IMR-90 (cell line): Measurements from ENCODE around the gene SLC35F3. TPM values are rescaled to one million over a fixed set of nuclear protein-coding genes. Genes with fewer than 3 reads are reported as not detected.

ENCODE experiments used
- ATAC-seq: fragments of 200-7000 bp; cut with Tn5 transposase; 2 replicates; pipeline ENCODE4 v1.9.1; 2020; ENCODE audit warnings: low read depth, mild to moderate bottlenecking, moderate library complexity
- BruUV-seq: library from RNA; stranded (reverse); fragments of 400-500 nt; replicated peaks from 2 replicates; lab custom pipeline; 2021; lab: Mats Ljungman, UMichigan
- CTCF ChIA-PET: fragments of 300-600 bp; formaldehyde crosslinking; extraction: SDS; loops from one replicate; lab custom pipeline; 2021; ENCODE audit warnings: antibody characterized with exemption; lab: Yijun Ruan, JAX
- POLR2A ChIA-PET: fragments of 300-600 bp; sonication (Branson Sonifier 250); formaldehyde crosslinking; loops from one replicate; lab custom pipeline; 2022; ENCODE audit warnings: antibody characterized with exemption; ENCODE audit not compliant: unreplicated experiment; lab: Charles Lee
- DNase-seq: peaks from one replicate; pipeline ENCODE4 v3.0.0; 2013
- H2AFZ ChIP-seq: replicated peaks from 2 replicates; pipeline ENCODE3; 2013; ENCODE audit warnings: low read length, mild to moderate bottlenecking; ENCODE audit not compliant: poor library complexity
- H2AK5ac ChIP-seq: 2 replicates; pipeline ENCODE4 v1.6.1; 2013; ENCODE audit warnings: low read depth, low read length, inconsistent platforms
- H2AK9ac ChIP-seq: replicated peaks from 2 replicates; pipeline ENCODE3; 2013; ENCODE audit warnings: mild to moderate bottlenecking, low read depth, low read length, moderate library complexity; ENCODE audit not compliant: poor library complexity
- H2BK120ac ChIP-seq: 2 replicates; pipeline ENCODE4 v1.6.1; 2013; ENCODE audit warnings: low read depth, low read length, inconsistent platforms
- H2BK15ac ChIP-seq: 3 replicates; pipeline ENCODE4 v1.6.1; 2013; ENCODE audit warnings: low read depth, low read length, inconsistent platforms
- H2BK20ac ChIP-seq: 2 replicates; pipeline ENCODE4 v1.6.1; 2013; ENCODE audit warnings: low read depth, mild to moderate bottlenecking, inconsistent platforms, low read length, moderate library complexity
- H2BK5ac ChIP-seq: 2 replicates; pipeline ENCODE4 v1.6.1; 2013; ENCODE audit warnings: mild to moderate bottlenecking, low read depth, low read length, inconsistent platforms; ENCODE audit not compliant: poor library complexity, severe bottlenecking
- H3K14ac ChIP-seq: replicated peaks from 2 replicates; pipeline ENCODE4 v1.6.1; 2013; ENCODE audit warnings: low read depth, low read length, inconsistent platforms
- H3K18ac ChIP-seq: 2 replicates; pipeline ENCODE4 v1.6.1; 2013; ENCODE audit warnings: low read depth, low read length, control low read depth
- H3K23ac ChIP-seq: 2 replicates; pipeline ENCODE4 v1.6.1; 2013; ENCODE audit warnings: low read depth, low read length, inconsistent platforms
- H3K27ac ChIP-seq: 2 replicates; pipeline ENCODE4 v1.5.1; 2013; ENCODE audit warnings: mild to moderate bottlenecking, control low read depth, low read length; ENCODE audit not compliant: insufficient read depth
- H3K27me3 ChIP-seq: 2 replicates; pipeline ENCODE4 v1.6.1; 2013; ENCODE audit warnings: low read length; ENCODE audit not compliant: control insufficient read depth, insufficient read depth
- H3K36me3 ChIP-seq: 2 replicates; pipeline ENCODE4 v1.6.1; 2013; ENCODE audit warnings: low read length, mixed read lengths; ENCODE audit not compliant: control insufficient read depth, insufficient read depth
- H3K4ac ChIP-seq: 2 replicates; pipeline ENCODE4 v1.6.1; 2013; ENCODE audit warnings: low read depth, low read length, inconsistent platforms
- H3K4me1 ChIP-seq: 2 replicates; pipeline ENCODE4 v1.6.1; 2013; ENCODE audit warnings: low read length, mixed read lengths; ENCODE audit not compliant: control insufficient read depth, insufficient read depth
- H3K4me2 ChIP-seq: 2 replicates; pipeline ENCODE4 v1.6.1; 2013; ENCODE audit warnings: low read depth, mild to moderate bottlenecking, control low read depth, low read length, moderate library complexity
- H3K4me3 ChIP-seq: 2 replicates; pipeline ENCODE4 v1.5.1; 2013; ENCODE audit warnings: low read depth, mild to moderate bottlenecking, control low read depth, low read length, moderate library complexity; ENCODE audit not compliant: insufficient read depth
- H3K56ac ChIP-seq: 2 replicates; pipeline ENCODE4 v1.6.1; 2013; ENCODE audit warnings: low read length, inconsistent platforms; ENCODE audit not compliant: insufficient read depth; ENCODE audit errors: extremely low read depth
- H3K79me1 ChIP-seq, 2 experiments: 2 replicates each; pipeline ENCODE4 v1.6.1; 2013; ENCODE audit warnings: low read length in 2 of 2, inconsistent platforms in 1 of 2, low read depth in 1 of 2
- H3K9ac ChIP-seq: 2 replicates; pipeline ENCODE4 v1.6.1; 2013; ENCODE audit warnings: low read depth, low read length, control low read depth
- H3K9me1 ChIP-seq: 2 replicates; pipeline ENCODE4 v1.6.1; 2013; ENCODE audit warnings: low read length, inconsistent platforms; ENCODE audit not compliant: insufficient read depth
- H3K9me3 ChIP-seq: 2 replicates; pipeline ENCODE4 v1.6.1; 2013; ENCODE audit warnings: low read length; ENCODE audit not compliant: control insufficient read depth, insufficient read depth
- H4K20me1 ChIP-seq: 2 replicates; pipeline ENCODE4 v1.6.1; 2013; ENCODE audit warnings: low read length, inconsistent platforms; ENCODE audit not compliant: insufficient read depth
- H4K5ac ChIP-seq: 2 replicates; pipeline ENCODE4 v1.6.1; 2013; ENCODE audit warnings: mild to moderate bottlenecking, low read depth, low read length, control low read depth
- H4K8ac ChIP-seq, 2 experiments: 2 replicates each; pipeline ENCODE4 v1.6.1; 2013; ENCODE audit warnings: low read depth in 2 of 2, low read length in 2 of 2, control low read depth in 1 of 2, inconsistent platforms in 1 of 2
- H4K91ac ChIP-seq: 2 replicates; pipeline ENCODE4 v1.6.1; 2013; ENCODE audit warnings: low read depth, low read length, inconsistent platforms; ENCODE audit not compliant: insufficient read depth
- BHLHE40 ChIP-seq: fragments of 150-350 bp; IDR thresholded peaks from 2 replicates; pipeline ENCODE4 v1.6.1; 2016; ENCODE audit warnings: mild to moderate bottlenecking, low read depth, low read length
- CEBPB ChIP-seq: IDR thresholded peaks from 2 replicates; pipeline ENCODE4 v1.6.1; 2012; ENCODE audit warnings: low read depth, low read length, improper control_type of control experiment
- CHD1 ChIP-seq: IDR thresholded peaks from 2 replicates; pipeline ENCODE4 v1.6.1; 2012; ENCODE audit warnings: low read depth, low read length, improper control_type of control experiment
- MAFK ChIP-seq: IDR thresholded peaks from 2 replicates; pipeline ENCODE4 v1.6.1; 2012; ENCODE audit warnings: low read depth, low read length, improper control_type of control experiment
- MAZ ChIP-seq: IDR thresholded peaks from 2 replicates; pipeline ENCODE4 v1.6.1; 2012; ENCODE audit warnings: low read depth, mild to moderate bottlenecking, low read length, improper control_type of control experiment, moderate library complexity, borderline replicate concordance
- MXI1 ChIP-seq: IDR thresholded peaks from 2 replicates; pipeline ENCODE4 v1.6.1; 2012; ENCODE audit warnings: low read depth, mild to moderate bottlenecking, low read length, moderate library complexity, borderline replicate concordance
- RFX5 ChIP-seq: IDR thresholded peaks from 2 replicates; pipeline ENCODE4 v1.8.0; 2012; ENCODE audit warnings: low read depth, mild to moderate bottlenecking, low read length, moderate library complexity
- WGBS, 2 experiments: methylation state at CpG; one replicate each; pipeline versions ENCODE4 v1.1.5 to v1.1.7; 2013; ENCODE audit warnings: missing lambda C conversion rate in 2 of 2; ENCODE audit not compliant: insufficient read length in 1 of 2; ENCODE audit errors: extremely low coverage in 2 of 2; 5-methylcytosine and 5-hydroxymethylcytosine counted together
- dilution Hi-C: fragments of 300-500 bp; cut with HindIII; formaldehyde crosslinking; loops from one replicate; pipeline ENCODE4 v1.14.3; 2018; ENCODE audit warnings: low sequenced_read_pairs; ENCODE audit not compliant: unreplicated experiment
- in situ Hi-C: fragments of 300-500 bp; cut with MboI; formaldehyde crosslinking; loops from 3 replicates; pipeline ENCODE4 v1.14.3; 2019; ENCODE audit warnings: low sequenced_read_pairs, inconsistent platforms, mixed read lengths
- intact Hi-C: fragments of 100-400 bp; cut with micrococcal nuclease; formaldehyde crosslinking; loops from 2 replicates; pipeline ENCODE4 v1.10.0; 2022
- polyA plus RNA-seq, 3 experiments: library from polyadenylated mRNA; depleted of rRNA; stranded (reverse); fragments of >200 nt; gene quantifications; 2 replicates each; pipeline ENCODE4 v1.2.3, GENCODE V29; 2012; ENCODE audit warnings: low replicate concordance in 1 of 3
- total RNA-seq: library from RNA; depleted of rRNA; stranded (reverse); fragments of >200 nt; gene quantifications from 2 replicates; pipeline ENCODE4 v1.2.3, GENCODE V29; 2012
- TF ChIP-seq, protein P1 (sequence below): fragments of 150-350 bp; IDR thresholded peaks from 2 replicates; pipeline ENCODE4 v1.6.1; 2016; ENCODE audit warnings: low read depth, mild to moderate bottlenecking, low read length, moderate library complexity, borderline replicate concordance
- TF ChIP-seq, protein P2 (sequence below): fragments of 150-350 bp; IDR thresholded peaks from 2 replicates; pipeline ENCODE4 v1.6.1; 2017; ENCODE audit warnings: mild to moderate bottlenecking, antibody characterized with exemption, low read length, low read depth
- TF ChIP-seq, protein P3 (sequence below): conservative IDR thresholded peaks from 2 replicates; pipeline ENCODE4 v1.5.1; 2012; ENCODE audit warnings: mild to moderate bottlenecking, low read depth, low read length, improper control_type of control experiment

Gene SLC35F3
- total and polyA plus RNA-seq, 2 of the 4 experiments (the other 2 are of a cell fraction), result under 0.01 to 0.17 TPM

DNA sequence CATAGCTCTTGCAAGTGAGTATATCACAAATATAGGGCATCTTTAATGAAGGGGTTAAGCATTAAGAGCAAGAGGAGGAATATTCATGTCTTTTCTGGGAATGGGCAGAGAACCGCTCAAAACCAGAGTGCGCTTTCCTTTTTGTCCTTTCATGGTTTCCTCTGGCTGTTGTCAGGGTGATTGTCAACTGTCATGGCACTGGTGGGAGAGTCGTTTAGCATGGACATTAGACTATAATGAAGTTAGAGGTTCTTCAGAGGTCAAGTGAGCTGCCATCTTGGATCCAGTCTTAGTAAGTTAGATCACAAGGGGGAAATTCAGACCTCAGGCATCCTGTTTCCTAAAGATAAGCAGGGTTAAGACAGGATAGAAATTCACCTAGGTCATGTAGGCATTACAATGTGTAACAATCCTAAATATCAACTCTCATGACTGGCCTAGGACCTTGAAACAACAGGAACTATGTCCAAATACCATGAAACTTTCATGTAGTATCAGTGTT is 456.7 kb downstream of the SLC35F3 start:
- H2BK120ac ChIP-seq, result no peak overlapping the region
- H2AK5ac ChIP-seq, result no peak overlapping the region
- H3K9me1 ChIP-seq, result no peaks in the 10 kb centered on the region
- in situ Hi-C loops, result no loop called here
- H2AFZ ChIP-seq, result no peak overlapping the region
- intact Hi-C loops, result no loop called here
- no peaks in the 10 kb centered on the region for H3K36me3 ChIP-seq
- H3K4me3 ChIP-seq, result no peak overlapping the region
- no peak overlapping the region for H3K9ac ChIP-seq
- H2BK5ac ChIP-seq, result no peak overlapping the region
- H3K18ac ChIP-seq, result no peak overlapping the region
- no peak overlapping the region for H4K8ac ChIP-seq
- no peak overlapping the region for H3K4me2 ChIP-seq
- H3K23ac ChIP-seq, result no peak overlapping the region
- no peak overlapping the region for H4K91ac ChIP-seq
- H3K27ac ChIP-seq, result no peak overlapping the region
- H3K56ac ChIP-seq, result no peak overlapping the region
- H3K4ac ChIP-seq, result no peak overlapping the region
- no peak overlapping the region for H2BK20ac ChIP-seq
- ChIA-PET CTCF (no interaction called here), POLR2A (no interaction called here)
- H2AK9ac ChIP-seq, result no peak overlapping the region
- H4K20me1 ChIP-seq, result no peaks in the 10 kb centered on the region
- no TSS peak for BruUV-seq
- H4K5ac ChIP-seq, result no peak overlapping the region
- DNase-seq (no peak), ATAC-seq (no peak)
- no peak overlapping the region for H3K14ac ChIP-seq
- TF ChIP-seq CHD1, result no peak
- TF ChIP-seq BHLHE40, result no peak
- TF ChIP-seq, protein P1, sequence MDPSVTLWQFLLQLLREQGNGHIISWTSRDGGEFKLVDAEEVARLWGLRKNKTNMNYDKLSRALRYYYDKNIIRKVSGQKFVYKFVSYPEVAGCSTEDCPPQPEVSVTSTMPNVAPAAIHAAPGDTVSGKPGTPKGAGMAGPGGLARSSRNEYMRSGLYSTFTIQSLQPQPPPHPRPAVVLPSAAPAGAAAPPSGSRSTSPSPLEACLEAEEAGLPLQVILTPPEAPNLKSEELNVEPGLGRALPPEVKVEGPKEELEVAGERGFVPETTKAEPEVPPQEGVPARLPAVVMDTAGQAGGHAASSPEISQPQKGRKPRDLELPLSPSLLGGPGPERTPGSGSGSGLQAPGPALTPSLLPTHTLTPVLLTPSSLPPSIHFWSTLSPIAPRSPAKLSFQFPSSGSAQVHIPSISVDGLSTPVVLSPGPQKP, result no peak
- no peak for TF ChIP-seq MAZ
- no peak for TF ChIP-seq MAFK
- TF ChIP-seq MXI1, result no peak
- TF ChIP-seq RFX5, result no peak
- no peak for TF ChIP-seq CEBPB
- TF ChIP-seq, protein P2, sequence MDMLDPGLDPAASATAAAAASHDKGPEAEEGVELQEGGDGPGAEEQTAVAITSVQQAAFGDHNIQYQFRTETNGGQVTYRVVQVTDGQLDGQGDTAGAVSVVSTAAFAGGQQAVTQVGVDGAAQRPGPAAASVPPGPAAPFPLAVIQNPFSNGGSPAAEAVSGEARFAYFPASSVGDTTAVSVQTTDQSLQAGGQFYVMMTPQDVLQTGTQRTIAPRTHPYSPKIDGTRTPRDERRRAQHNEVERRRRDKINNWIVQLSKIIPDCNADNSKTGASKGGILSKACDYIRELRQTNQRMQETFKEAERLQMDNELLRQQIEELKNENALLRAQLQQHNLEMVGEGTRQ, result no peak
- TF ChIP-seq, protein P3, sequence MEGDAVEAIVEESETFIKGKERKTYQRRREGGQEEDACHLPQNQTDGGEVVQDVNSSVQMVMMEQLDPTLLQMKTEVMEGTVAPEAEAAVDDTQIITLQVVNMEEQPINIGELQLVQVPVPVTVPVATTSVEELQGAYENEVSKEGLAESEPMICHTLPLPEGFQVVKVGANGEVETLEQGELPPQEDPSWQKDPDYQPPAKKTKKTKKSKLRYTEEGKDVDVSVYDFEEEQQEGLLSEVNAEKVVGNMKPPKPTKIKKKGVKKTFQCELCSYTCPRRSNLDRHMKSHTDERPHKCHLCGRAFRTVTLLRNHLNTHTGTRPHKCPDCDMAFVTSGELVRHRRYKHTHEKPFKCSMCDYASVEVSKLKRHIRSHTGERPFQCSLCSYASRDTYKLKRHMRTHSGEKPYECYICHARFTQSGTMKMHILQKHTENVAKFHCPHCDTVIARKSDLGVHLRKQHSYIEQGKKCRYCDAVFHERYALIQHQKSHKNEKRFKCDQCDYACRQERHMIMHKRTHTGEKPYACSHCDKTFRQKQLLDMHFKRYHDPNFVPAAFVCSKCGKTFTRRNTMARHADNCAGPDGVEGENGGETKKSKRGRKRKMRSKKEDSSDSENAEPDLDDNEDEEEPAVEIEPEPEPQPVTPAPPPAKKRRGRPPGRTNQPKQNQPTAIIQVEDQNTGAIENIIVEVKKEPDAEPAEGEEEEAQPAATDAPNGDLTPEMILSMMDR, result no peak
- H3K9me3 ChIP-seq, result no peaks in the 10 kb centered on the region
- H2BK15ac ChIP-seq, result no peak overlapping the region
- H3K27me3 ChIP-seq, result 0 out of 2 replicates have a peak, but pooled peaks cover 2% of the 10 kb centered on the region
- dilution Hi-C loops, result no loop called here
- WGBS, 2 experiments, result no CpG with 5 or more reads among the region's 3 CpGs
- H3K4me1 ChIP-seq, result no peaks in the 10 kb centered on the region
- H3K79me1 ChIP-seq, result no peaks in the 10 kb centered on the region
